Tibial artery (tissue), 4 donors: ENCODE measurements around the gene SF3A2.

Experiments used
- DNase-seq, 2 donors: peaks; one replicate each; pipeline ENCODE4 v3.0.0-alpha.2; 2019
- H3K27ac ChIP-seq, 2 donors: fragments of 200-600 bp; sonication (generic) in 1 of 2; 1 replicate in 1 of 2; 2 replicates in 1 of 2; pipeline ENCODE4 v1.5.1; 2018 to 2019; ENCODE audit warnings: mild to moderate bottlenecking in 1 of 2
- H3K27me3 ChIP-seq, 2 donors: fragments of 200-600 bp; sonication (generic) in 1 of 2; one replicate each; pipeline versions ENCODE4 v1.5.1 to v1.6.0; 2016 to 2019
- H3K36me3 ChIP-seq, 3 donors: fragments of 200-600 bp; sonication (generic) in 2 of 3; one replicate each; pipeline ENCODE4 v1.5.1; 2016 to 2019; ENCODE audit warnings: mild to moderate bottlenecking in 2 of 3
- H3K4me1 ChIP-seq, 4 donors: fragments of 200-600 bp; sonication (generic) in 2 of 4; 1 replicate in 3 of 4; 2 replicates in 1 of 4; pipeline ENCODE4 v1.5.1; 2016 to 2019
- H3K4me3 ChIP-seq, 2 donors: fragments of 200-600 bp; sonication (generic) in 1 of 2; 1 replicate in 1 of 2; 2 replicates in 1 of 2; pipeline ENCODE4 v1.5.1; 2018 to 2019; ENCODE audit warnings: mild to moderate bottlenecking in 2 of 2
- H3K9me3 ChIP-seq, 3 donors: fragments of 200-600 bp; sonication (generic) in 1 of 3; one replicate each; pipeline ENCODE4 v1.5.1; 2016 to 2019
- intact Hi-C: fragments of 100-400 bp; cut with DNase I; formaldehyde crosslinking; loops from one replicate; pipeline ENCODE4 v1.15.0; 2023; ENCODE audit warnings: low total_unique reads
- TF ChIP-seq, protein P1 (sequence below), 2 experiments: fragments of 200-600 bp in 1 of 2; fragments of 450-650 bp in 1 of 2; IDR thresholded peaks; one replicate each; pipeline ENCODE4 v1.5.1; 2017 to 2019; ENCODE audit warnings: antibody characterized with exemption in 2 of 2, mild to moderate bottlenecking in 1 of 2, moderate library complexity in 1 of 2

SF3A2 gene

DNA sequence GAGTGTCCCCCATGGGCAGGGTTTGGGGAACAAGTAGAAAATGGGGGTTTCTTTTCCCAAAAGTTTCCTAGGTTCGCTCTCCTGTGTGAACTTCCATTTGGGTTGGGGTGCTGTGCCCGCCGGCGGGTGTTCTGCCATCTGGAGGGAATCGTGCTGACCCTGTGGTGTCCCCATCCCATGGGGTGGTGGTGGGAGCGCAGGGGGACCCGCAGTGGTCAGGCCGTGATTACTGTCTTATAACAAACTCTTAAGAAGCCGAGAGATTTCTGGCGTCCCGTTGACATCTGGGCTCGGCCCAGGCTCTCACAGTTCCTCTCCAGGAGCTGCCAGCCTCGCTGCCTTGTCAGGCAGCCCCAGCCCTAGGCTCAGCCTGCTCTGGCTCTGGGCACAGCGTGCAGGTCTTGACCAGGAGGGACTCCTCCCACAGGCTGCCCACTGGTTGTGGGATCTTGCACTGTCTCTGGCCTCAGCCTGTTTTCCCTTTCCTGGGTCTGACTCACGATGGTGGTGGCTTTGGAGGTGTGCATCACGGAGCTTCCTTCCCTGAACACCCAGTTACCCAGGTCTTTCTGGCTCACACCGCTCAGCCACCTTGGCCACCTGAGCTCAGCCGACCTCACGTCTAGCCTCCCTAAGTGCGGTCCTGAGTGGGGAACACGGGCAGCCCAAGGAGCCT, 35.0 kb upstream of the SF3A2 start:
- Histone ChIP-seq H3K9me3 (no peaks in the 10 kb centered on the region), H3K4me1 (peaks cover 0 to 7% (median 0%) of the 10 kb centered on the region in 4 donors), H3K4me3 (no peak overlapping the region), H3K27ac (no peak overlapping the region), H3K36me3 (peaks cover 0 to 73% (median 32%) of the 10 kb centered on the region in 3 donors), H3K27me3 (no peaks in the 10 kb centered on the region)
- TF ChIP-seq, protein P1, sequence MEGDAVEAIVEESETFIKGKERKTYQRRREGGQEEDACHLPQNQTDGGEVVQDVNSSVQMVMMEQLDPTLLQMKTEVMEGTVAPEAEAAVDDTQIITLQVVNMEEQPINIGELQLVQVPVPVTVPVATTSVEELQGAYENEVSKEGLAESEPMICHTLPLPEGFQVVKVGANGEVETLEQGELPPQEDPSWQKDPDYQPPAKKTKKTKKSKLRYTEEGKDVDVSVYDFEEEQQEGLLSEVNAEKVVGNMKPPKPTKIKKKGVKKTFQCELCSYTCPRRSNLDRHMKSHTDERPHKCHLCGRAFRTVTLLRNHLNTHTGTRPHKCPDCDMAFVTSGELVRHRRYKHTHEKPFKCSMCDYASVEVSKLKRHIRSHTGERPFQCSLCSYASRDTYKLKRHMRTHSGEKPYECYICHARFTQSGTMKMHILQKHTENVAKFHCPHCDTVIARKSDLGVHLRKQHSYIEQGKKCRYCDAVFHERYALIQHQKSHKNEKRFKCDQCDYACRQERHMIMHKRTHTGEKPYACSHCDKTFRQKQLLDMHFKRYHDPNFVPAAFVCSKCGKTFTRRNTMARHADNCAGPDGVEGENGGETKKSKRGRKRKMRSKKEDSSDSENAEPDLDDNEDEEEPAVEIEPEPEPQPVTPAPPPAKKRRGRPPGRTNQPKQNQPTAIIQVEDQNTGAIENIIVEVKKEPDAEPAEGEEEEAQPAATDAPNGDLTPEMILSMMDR (IDR thresholded peaks at IDR 0.05), result no peak
- DNase-seq, result no peak
- intact Hi-C loops, result no loop called here

DNA sequence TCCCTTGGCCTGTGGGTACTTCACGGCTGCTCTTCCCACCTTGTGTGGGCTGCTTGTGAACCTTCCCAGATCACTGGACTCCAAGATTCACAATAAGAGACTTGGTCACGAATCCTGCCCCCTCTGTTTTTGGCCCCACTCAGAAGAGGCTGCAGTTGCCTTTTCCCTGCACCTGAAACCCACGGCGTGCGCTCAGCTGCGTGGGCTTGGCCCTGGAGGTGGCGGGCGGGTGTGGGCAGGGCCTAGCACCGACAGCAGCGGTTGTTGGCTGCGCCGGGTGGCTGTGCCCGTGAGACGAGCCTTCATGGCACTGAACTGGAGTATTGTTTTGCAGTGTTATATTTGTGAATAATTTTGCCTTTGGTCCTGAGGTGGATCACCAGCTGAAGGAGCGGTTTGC, 34.3 kb upstream of the SF3A2 start:
- DNase-seq, result no peak
- Histone ChIP-seq H3K36me3 (peaks cover 0 to 76% (median 34%) of the 10 kb centered on the region in 3 donors), H3K4me3 (no peak overlapping the region), H3K27ac (no peak overlapping the region), H3K27me3 (no peaks in the 10 kb centered on the region), H3K9me3 (no peaks in the 10 kb centered on the region), H3K4me1 (peaks cover 0 to 7% (median 0%) of the 10 kb centered on the region in 4 donors)
- TF ChIP-seq, protein P1 (IDR thresholded peaks at IDR 0.05), result no peak
- intact Hi-C loops, result no loop called here

DNA sequence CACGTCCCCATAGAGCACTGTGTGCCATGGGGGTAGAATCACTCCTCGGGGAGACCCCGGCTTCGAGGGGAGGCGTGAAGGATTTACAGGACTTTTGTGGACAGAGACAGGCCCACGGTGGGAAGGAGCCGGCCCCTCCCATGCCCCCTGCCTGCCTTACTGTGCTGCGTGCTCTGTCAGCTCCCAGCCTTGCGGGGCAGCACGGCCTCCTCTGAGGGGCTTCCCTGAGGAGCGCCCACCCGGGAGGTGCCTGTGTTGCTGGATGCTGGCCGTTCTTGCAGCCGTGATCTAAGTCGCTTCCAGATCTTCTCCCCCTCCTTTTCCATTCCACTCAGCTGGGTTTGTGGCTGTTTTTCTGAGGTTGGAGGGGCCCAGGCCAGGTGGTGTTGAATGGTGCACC, 29.6 kb upstream of the SF3A2 start:
- H3K4me3 ChIP-seq, result no peak overlapping the region
- intact Hi-C loops, result no loop called here
- H3K36me3 ChIP-seq, result peaks cover 18 to 90% (median 65%) of the 10 kb centered on the region in 3 donors
- TF ChIP-seq, protein P1 (IDR thresholded peaks at IDR 0.05), result no peak
- H3K27ac ChIP-seq, result no peak overlapping the region
- no peaks in the 10 kb centered on the region for H3K4me1 ChIP-seq
- H3K9me3 ChIP-seq, result no peaks in the 10 kb centered on the region
- DNase-seq, result no peak
- no peaks in the 10 kb centered on the region for H3K27me3 ChIP-seq

DNA sequence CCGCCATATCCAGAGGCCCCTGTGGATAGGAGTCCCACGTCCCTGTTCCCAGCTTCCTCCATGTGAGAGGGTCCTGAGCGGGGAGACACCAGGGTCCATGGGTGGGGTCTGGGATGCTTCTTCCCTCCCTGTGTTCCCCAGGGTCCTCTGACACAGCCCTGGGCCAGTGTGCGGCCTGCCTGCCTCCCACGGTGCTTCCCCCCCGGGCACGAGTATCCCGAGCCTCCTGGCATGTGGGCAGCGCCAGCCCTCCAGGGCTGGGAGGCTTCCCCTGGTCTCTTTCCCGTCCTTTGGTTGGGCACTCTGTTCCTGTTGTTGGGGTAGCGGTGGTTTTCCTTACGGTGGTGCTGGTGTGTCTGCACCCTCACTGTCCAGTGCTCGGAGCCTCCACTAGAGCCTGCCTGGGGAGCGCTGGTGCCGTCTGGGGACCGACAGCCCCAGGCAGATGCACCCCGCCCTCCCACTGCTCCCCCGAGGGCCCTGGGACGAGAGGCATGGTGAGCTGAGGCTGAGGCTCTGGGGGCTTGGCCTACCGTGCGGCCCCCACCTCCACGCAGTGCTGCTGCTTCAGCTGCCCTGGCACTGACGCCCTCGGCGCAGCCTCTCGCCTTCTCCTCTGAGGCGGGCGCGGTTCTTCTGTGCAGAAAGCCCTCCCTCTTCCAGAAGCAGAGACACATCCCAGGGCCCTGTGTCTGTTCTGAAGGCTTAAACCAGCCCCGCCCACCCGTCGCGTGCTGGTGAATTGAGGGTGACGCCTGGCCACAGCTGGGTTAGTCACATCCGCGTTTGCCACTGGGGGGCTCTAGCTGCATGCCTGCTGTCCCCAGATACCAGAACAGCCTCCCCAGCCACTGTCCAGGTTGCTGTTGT, 28.4 kb upstream of the SF3A2 start:
- Histone ChIP-seq H3K36me3 (peaks cover 26 to 90% (median 69%) of the 10 kb centered on the region in 3 donors), H3K27me3 (no peaks in the 10 kb centered on the region), H3K27ac (no peak overlapping the region), H3K4me1 (no peaks in the 10 kb centered on the region), H3K9me3 (no peaks in the 10 kb centered on the region), H3K4me3 (no peak overlapping the region)
- DNase-seq, result peak in 1 of 2 donors; percentile 77
- intact Hi-C loops, result no loop called here
- TF ChIP-seq, protein P1 (IDR thresholded peaks at IDR 0.05), result no peak

DNA sequence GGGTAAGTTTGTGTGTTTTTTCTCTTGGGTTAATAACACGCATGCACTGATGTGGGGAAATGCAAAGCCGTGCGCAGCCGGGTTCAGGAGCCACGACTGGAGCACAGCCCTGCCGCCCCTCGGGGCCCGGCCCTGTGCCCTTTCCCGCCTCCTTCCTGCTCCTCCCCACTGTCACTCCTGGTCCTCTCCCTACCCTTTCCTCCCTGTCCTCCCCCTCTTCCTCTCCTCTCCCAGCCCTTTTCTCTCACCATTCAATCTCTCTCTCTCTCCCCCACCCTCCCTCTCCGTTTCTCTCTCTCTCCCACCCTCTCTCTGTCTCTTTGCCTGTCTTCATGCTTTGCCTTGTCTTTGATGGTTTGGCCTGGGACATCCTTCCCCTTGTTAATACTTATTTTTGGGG, 27.6 kb upstream of the SF3A2 start:
- H3K27me3 ChIP-seq, result no peaks in the 10 kb centered on the region
- H3K4me1 ChIP-seq, result no peaks in the 10 kb centered on the region
- no peak overlapping the region for H3K27ac ChIP-seq
- H3K4me3 ChIP-seq, result no peak overlapping the region
- H3K36me3 ChIP-seq, result peaks cover 33 to 90% (median 69%) of the 10 kb centered on the region in 3 donors
- H3K9me3 ChIP-seq, result no peaks in the 10 kb centered on the region
- no peak for DNase-seq
- intact Hi-C loops, result no loop called here
- TF ChIP-seq, protein P1 (IDR thresholded peaks at IDR 0.05), result no peak
